ENCODE results near the gene SGMS1. TPM values are rescaled to one million over a fixed set of nuclear protein-coding genes. Genes with fewer than 3 reads are reported as not detected.
"Not testable (repeated sequence)": the region's sequence is repeated elsewhere in the genome, so short reads cannot be mapped to it uniquely, and the experiment has no call there.

The SGMS1 gene
- total RNA-seq, 2 donors from 2014 or later = 67.0 to 68.2 TPM

DNA sequence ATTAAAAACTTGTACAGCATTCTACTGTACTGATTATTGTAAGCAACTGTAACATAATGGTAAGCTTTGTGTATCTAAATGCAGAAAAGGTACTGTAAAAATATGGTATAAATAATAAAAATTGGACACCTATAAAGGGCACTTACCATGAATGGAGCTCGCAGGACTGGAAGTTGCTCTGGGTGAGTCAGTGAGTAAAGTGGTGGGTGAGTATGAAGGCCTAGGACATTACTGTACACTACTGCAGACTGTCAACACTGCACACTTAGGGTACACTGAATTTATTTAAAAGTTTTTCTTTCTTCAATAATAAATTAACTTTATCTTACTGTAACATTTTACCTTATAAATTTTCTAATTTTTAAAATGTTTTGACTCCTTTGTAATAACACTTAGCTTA lies 253.8 kb downstream of the SGMS1 start:
- Histone ChIP-seq H3K36me3 (no peaks in the 10 kb centered on the region), H3K4me1 (replicated peaks) (peaks cover 2% of the 10 kb centered on the region), H3K4me3 (no peak overlapping the region), H3K27ac (no peak overlapping the region), H3K9me3 (no peaks in the 10 kb centered on the region), H3K27me3 (replicated peaks; ENCODE audit: insufficient read depth) (no peaks in the 10 kb centered on the region)
- DNase-seq (ENCODE audit: low spot score) = no peak
- no peak for TF ChIP-seq POLR2AphosphoS5 (IDR thresholded peaks at IDR 0.05)
- TF ChIP-seq POLR2A (IDR thresholded peaks at IDR 0.05) = no peak
- TF ChIP-seq, protein P1, sequence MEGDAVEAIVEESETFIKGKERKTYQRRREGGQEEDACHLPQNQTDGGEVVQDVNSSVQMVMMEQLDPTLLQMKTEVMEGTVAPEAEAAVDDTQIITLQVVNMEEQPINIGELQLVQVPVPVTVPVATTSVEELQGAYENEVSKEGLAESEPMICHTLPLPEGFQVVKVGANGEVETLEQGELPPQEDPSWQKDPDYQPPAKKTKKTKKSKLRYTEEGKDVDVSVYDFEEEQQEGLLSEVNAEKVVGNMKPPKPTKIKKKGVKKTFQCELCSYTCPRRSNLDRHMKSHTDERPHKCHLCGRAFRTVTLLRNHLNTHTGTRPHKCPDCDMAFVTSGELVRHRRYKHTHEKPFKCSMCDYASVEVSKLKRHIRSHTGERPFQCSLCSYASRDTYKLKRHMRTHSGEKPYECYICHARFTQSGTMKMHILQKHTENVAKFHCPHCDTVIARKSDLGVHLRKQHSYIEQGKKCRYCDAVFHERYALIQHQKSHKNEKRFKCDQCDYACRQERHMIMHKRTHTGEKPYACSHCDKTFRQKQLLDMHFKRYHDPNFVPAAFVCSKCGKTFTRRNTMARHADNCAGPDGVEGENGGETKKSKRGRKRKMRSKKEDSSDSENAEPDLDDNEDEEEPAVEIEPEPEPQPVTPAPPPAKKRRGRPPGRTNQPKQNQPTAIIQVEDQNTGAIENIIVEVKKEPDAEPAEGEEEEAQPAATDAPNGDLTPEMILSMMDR (IDR thresholded peaks at IDR 0.05) = no peak
- intact Hi-C loops (cut with DNase I) = no loop called here
- 81% methylated on average over 1 of the region's 1 CpG for WGBS

DNA sequence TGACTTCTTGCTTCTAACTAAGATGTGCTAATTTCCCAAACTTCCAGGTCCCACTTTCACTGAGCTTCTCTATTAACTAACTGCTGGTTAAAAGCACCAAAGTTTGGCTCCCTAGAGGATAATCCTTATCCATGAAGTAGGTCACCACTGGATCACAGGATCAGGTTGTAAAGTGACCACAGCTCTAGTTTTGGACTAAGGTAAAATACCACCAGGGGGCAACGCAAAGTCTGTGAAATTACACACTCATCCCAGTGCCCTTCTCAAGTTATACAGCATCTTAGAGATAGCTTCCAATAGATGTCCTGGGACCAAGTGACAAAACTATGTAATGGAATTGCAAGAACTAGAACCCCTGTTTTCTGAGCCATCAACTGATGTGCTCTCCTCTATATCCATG lies 256.0 kb downstream of the SGMS1 start:
- 83% methylated on average over 1 of the region's 1 CpG for WGBS
- Histone ChIP-seq H3K27me3 (replicated peaks; ENCODE audit: insufficient read depth) (no peaks in the 10 kb centered on the region), H3K4me1 (replicated peaks) (no peaks in the 10 kb centered on the region), H3K36me3 (no peaks in the 10 kb centered on the region), H3K9me3 (no peaks in the 10 kb centered on the region), H3K4me3 (no peak overlapping the region), H3K27ac (no peak overlapping the region)
- DNase-seq (ENCODE audit: low spot score) = no peak
- no peak for TF ChIP-seq POLR2A (IDR thresholded peaks at IDR 0.05)
- TF ChIP-seq, protein P1 (IDR thresholded peaks at IDR 0.05) = peak in 2 of 4 experiments; percentile 18 to 20
- intact Hi-C loops (cut with DNase I) = no loop called here

DNA sequence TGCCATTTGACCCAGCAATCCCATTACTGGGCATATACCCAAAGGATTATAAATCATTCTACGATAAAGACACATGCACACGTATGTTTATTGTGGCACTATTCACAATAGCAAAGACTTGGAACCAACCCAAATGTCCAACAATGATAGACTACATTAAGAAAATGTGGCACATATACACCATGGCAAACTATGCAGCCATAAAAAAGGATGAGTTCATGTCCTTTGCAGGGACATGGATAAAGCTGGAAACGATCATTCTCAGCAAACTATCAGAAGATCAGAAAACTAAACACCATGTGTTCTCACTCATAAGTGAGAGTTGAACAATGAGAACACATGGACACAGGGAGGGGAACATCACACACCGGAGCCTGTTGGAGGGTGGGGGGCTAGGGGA lies 257.3 kb downstream of the SGMS1 start:
- 62% methylated on average over 4 of the region's 4 CpGs for WGBS
- H3K27me3 ChIP-seq (replicated peaks; ENCODE audit: insufficient read depth); DNase-seq (ENCODE audit: low spot score); H3K4me3 ChIP-seq; H3K9me3 ChIP-seq; H3K27ac ChIP-seq; H3K4me1 ChIP-seq (replicated peaks); H3K36me3 ChIP-seq; intact Hi-C loops (cut with DNase I): not testable (repeated sequence)

DNA sequence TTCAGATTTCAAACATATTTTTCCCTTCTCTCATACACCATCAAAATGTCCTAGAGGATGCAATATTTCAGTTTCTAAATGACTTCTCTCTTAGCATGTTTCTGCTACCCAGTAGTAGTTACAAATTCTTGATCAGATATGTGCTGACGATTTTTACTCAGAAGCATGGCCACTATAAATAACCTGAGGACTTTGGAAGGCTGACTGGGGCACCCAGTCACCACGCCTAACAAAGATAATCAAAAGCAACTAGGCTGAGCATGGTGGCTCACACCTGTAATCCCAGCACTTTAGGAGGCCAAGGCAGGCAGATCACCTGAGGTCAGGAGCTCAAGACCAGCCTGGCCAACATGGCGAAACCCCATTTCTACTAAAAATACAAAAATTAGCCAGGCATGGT lies 259.0 kb downstream of the SGMS1 start:
- H3K9me3 ChIP-seq; DNase-seq (ENCODE audit: low spot score): not testable (repeated sequence)
- WGBS = 91% methylated on average over 3 of the region's 3 CpGs

DNA sequence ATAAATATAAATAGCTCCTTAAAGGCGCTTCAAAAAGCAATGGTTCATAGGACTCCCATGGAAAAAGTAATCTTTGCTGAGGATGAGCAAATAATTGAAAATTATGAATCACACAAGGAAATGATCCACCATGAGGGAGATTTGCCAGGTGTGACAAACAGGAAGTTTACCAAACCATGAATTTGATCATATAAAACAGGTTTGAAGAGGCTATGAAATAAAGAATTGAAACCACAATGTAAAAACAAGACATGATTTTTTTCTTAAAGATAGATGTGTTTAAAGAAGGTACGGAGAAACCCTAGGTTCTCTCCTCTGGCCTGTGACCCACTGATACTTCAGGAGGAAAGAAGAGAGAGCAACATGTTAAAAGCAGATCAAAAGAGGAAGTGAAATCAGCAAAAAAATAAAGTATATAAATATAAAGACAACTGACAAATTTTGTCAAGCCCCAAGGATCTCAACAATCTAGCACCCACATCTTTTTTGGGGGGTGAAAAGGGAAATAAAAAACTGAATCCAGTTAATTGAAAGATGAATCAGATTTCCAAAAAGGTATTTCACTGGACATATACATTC lies 261.1 kb downstream of the SGMS1 start:
- intact Hi-C loops (cut with DNase I) = no loop called here
- WGBS = 80% methylated on average over 2 of the region's 2 CpGs
- H3K27ac ChIP-seq = no peak overlapping the region

More for the DNA sequence above, 259.0 kb downstream of the SGMS1 start:
- intact Hi-C loops (cut with DNase I); H3K27me3 ChIP-seq (replicated peaks; ENCODE audit: insufficient read depth); H3K4me3 ChIP-seq; H3K4me1 ChIP-seq (replicated peaks); H3K36me3 ChIP-seq; H3K27ac ChIP-seq: not testable (repeated sequence)

DNA sequence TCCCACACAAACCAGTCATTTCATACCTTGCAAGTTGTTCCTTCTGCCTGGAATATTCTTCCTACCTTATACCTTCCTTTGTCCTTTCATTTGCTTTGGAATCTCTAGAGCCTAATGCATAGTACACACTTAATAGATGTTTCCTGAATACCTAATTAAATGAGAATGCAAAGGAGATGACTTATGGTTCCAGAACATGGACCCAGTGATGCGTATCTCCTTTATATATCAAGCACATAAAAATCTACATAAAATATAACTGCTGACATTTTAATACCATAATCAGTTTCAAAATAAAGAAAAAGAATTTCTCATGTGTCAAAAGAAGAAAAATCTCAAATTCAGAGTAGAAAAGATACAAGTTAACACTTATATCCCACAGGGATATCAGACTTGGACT lies 261.8 kb downstream of the SGMS1 start:
- no peak overlapping the region for H3K27ac ChIP-seq
- no peak for DNase-seq (ENCODE audit: low spot score)

More for the DNA sequence above, 261.1 kb downstream of the SGMS1 start:
- Histone ChIP-seq H3K27me3 (replicated peaks; ENCODE audit: insufficient read depth) (no peaks in the 10 kb centered on the region), H3K36me3 (no peaks in the 10 kb centered on the region), H3K4me3 (no peak overlapping the region), H3K4me1 (replicated peaks) (no peaks in the 10 kb centered on the region), H3K9me3 (no peaks in the 10 kb centered on the region)
- no peak for DNase-seq (ENCODE audit: low spot score)
- no peak for TF ChIP-seq POLR2A (IDR thresholded peaks at IDR 0.05)
- TF ChIP-seq, protein P1 (IDR thresholded peaks at IDR 0.05) = no peak
- TF ChIP-seq POLR2AphosphoS5 (IDR thresholded peaks at IDR 0.05) = peak; percentile 18

More for the DNA sequence above, 261.8 kb downstream of the SGMS1 start:
- Histone ChIP-seq H3K4me1 (replicated peaks) (no peaks in the 10 kb centered on the region), H3K9me3 (no peaks in the 10 kb centered on the region), H3K4me3 (no peak overlapping the region), H3K27me3 (replicated peaks; ENCODE audit: insufficient read depth) (no peaks in the 10 kb centered on the region), H3K36me3 (no peaks in the 10 kb centered on the region)
- no peak for TF ChIP-seq POLR2AphosphoS5 (IDR thresholded peaks at IDR 0.05)
- TF ChIP-seq, protein P1 (IDR thresholded peaks at IDR 0.05) = no peak
- TF ChIP-seq POLR2A (IDR thresholded peaks at IDR 0.05) = no peak
- 96% methylated on average over 1 of the region's 1 CpG for WGBS
- intact Hi-C loops (cut with DNase I) = no loop called here

All from prostate gland (tissue), 2 donors.